NCI-H82 treated with DMSO at 0.1 percent for 48 hours (cell line): Measurements from ENCODE around the gene CBX5.
A peak's percentile ranks its signal among the peaks of the same experiment; 100 is the strongest.
"Not testable (repeated sequence)": the region's sequence is repeated elsewhere in the genome, so short reads cannot be mapped to it uniquely, and the experiment has no call there.

ENCODE experiments used
- DNase-seq: peaks from one replicate; lab custom pipeline; 2025; ENCODE audit not compliant: unreplicated experiment; lab: John Stamatoyannopoulos, UW

Gene CBX5

GRCh38 chr12:54228471-54228870 is 51.5 kb downstream of the CBX5 start:
- DNase-seq, result no peak

GRCh38 chr12:54227927-54228326 is 52.0 kb downstream of the CBX5 start:
- not testable (repeated sequence) for DNase-seq

GRCh38 chr12:54227376-54227775 is 52.5 kb downstream of the CBX5 start:
- DNase-seq, result no peak

GRCh38 chr12:54225666-54226065 is 54.3 kb downstream of the CBX5 start:
- no peak for DNase-seq

GRCh38 chr12:54222609-54223008 is 57.3 kb downstream of the CBX5 start:
- no peak for DNase-seq

- no peak for DNase-seq
These were observed 58.4 kb downstream of the CBX5 start for GRCh38 chr12:54221402-54221984.

GRCh38 chr12:54220567-54220966 is 59.4 kb downstream of the CBX5 start:
- no peak for DNase-seq

- peak; percentile 79 for DNase-seq
These were observed 59.8 kb downstream of the CBX5 start for GRCh38 chr12:54220092-54220557.

GRCh38 chr12:54217774-54218241 is 62.1 kb downstream of the CBX5 start:
- no peak for DNase-seq

GRCh38 chr12:54216797-54217661 is 62.9 kb downstream of the CBX5 start:
- peak; percentile 61 for DNase-seq

GRCh38 chr12:54215989-54216796 is 63.7 kb downstream of the CBX5 start:
- DNase-seq, result no peak

- DNase-seq, result peak; percentile 85
These were observed 65.1 kb downstream of the CBX5 start for GRCh38 chr12:54214553-54215406.

GRCh38 chr12:54213079-54213478 is 66.8 kb downstream of the CBX5 start:
- DNase-seq, result no peak

- no peak for DNase-seq
These were observed 68.0 kb downstream of the CBX5 start for GRCh38 chr12:54211920-54212319.

GRCh38 chr12:54210400-54210790 is 69.5 kb downstream of the CBX5 start:
- no peak for DNase-seq

GRCh38 chr12:54208591-54208990 is 71.3 kb downstream of the CBX5 start:
- no peak for DNase-seq

GRCh38 chr12:54207539-54208294 is 72.2 kb downstream of the CBX5 start:
- DNase-seq, result peak; percentile 70

- no peak for DNase-seq
These were observed 73.1 kb downstream of the CBX5 start for GRCh38 chr12:54206791-54207190.

GRCh38 chr12:54204316-54204715 is 75.6 kb downstream of the CBX5 start:
- DNase-seq, result no peak
